SU-DHL-6 (cell line): Measurements from ENCODE around the gene ALPI.

Experiments used
- H2AFZ ChIP-seq: fragments of 200-600 bp; sonication (generic); 2 replicates; pipeline ENCODE4 v1.6.1; 2014; ENCODE audit warnings: low read depth, mild to moderate bottlenecking, moderate library complexity, mixed read lengths, antibody characterized with exemption, low read length; ENCODE audit not compliant: severe bottlenecking
- H3F3A ChIP-seq: fragments of 200-600 bp; shearing (Covaris generic); 2 replicates; pipeline ENCODE4 v1.6.0; 2016; ENCODE audit warnings: antibody characterized with exemption, mild to moderate bottlenecking; ENCODE audit not compliant: insufficient read depth
- H3K27ac ChIP-seq: fragments of 200-600 bp; sonication (generic); 2 replicates; pipeline ENCODE4 v1.5.1; 2016; ENCODE audit warnings: low read depth, mild to moderate bottlenecking, low read length, moderate library complexity, mixed read lengths
- H3K27me3 ChIP-seq: fragments of 200-600 bp; sonication (generic), shearing (Covaris generic); 2 replicates; pipeline ENCODE4 v1.6.0; 2014; ENCODE audit warnings: mild to moderate bottlenecking, low read length
- H3K36me3 ChIP-seq: fragments of 200-600 bp; sonication (generic); 2 replicates; pipeline ENCODE4 v1.6.1; 2014; ENCODE audit warnings: mild to moderate bottlenecking, low read length, mixed read lengths
- H3K4me2 ChIP-seq: fragments of 300-600, 200-600 bp; shearing (Covaris generic), sonication (generic); 2 replicates; pipeline ENCODE4 v1.6.0; 2014; ENCODE audit warnings: low read length, low read depth, mild to moderate bottlenecking; ENCODE audit not compliant: poor library complexity, severe bottlenecking
- H3K4me3 ChIP-seq: fragments of 200-600 bp; sonication (generic); 2 replicates; pipeline ENCODE4 v1.5.1; 2014; ENCODE audit warnings: antibody characterized with exemption, low read length, mild to moderate bottlenecking, mixed read lengths; ENCODE audit not compliant: insufficient read depth, poor library complexity, severe bottlenecking
- H3K79me2 ChIP-seq: fragments of 200-600 bp; sonication (generic); 2 replicates; pipeline ENCODE4 v1.6.1; 2014; ENCODE audit warnings: mild to moderate bottlenecking, low read length, moderate library complexity; ENCODE audit not compliant: insufficient read depth
- H3K9ac ChIP-seq: fragments of 200-600 bp; sonication (generic); 2 replicates; pipeline ENCODE4 v1.7.0; 2014; ENCODE audit warnings: mild to moderate bottlenecking, low read length
- H3K9me2 ChIP-seq: fragments of 200-600 bp; sonication (generic); replicated peaks from 2 replicates; pipeline ENCODE4 v1.6.1; 2014; ENCODE audit warnings: low read length; ENCODE audit not compliant: insufficient read depth
- H3K9me3 ChIP-seq: fragments of 200-600 bp; sonication (generic); 2 replicates; pipeline ENCODE4 v1.6.1; 2014; ENCODE audit warnings: low read length, mixed read lengths; ENCODE audit not compliant: insufficient read depth
- H4K20me1 ChIP-seq: fragments of 200-600 bp; sonication (generic); 2 replicates; pipeline ENCODE4 v1.6.1; 2014; ENCODE audit warnings: low read depth, mild to moderate bottlenecking, antibody characterized with exemption, low read length, moderate library complexity, mixed read lengths
- EZH2phosphoT487 ChIP-seq: fragments of 200-600 bp; sonication (generic), shearing (Covaris generic); conservative IDR thresholded peaks from 2 replicates; pipeline ENCODE4 v1.6.1; 2018; ENCODE audit warnings: mild to moderate bottlenecking, antibody characterized with exemption, low read length, moderate library complexity, mixed read lengths
- TF ChIP-seq, protein P1 (sequence below): fragments of 200-600 bp; sonication (generic); IDR thresholded peaks from one replicate; pipeline ENCODE4 v1.5.1; 2017; ENCODE audit warnings: antibody characterized with exemption, mild to moderate bottlenecking, low read length, moderate library complexity; ENCODE audit not compliant: insufficient read depth, poor library complexity, severe bottlenecking

ALPI gene

DNA sequence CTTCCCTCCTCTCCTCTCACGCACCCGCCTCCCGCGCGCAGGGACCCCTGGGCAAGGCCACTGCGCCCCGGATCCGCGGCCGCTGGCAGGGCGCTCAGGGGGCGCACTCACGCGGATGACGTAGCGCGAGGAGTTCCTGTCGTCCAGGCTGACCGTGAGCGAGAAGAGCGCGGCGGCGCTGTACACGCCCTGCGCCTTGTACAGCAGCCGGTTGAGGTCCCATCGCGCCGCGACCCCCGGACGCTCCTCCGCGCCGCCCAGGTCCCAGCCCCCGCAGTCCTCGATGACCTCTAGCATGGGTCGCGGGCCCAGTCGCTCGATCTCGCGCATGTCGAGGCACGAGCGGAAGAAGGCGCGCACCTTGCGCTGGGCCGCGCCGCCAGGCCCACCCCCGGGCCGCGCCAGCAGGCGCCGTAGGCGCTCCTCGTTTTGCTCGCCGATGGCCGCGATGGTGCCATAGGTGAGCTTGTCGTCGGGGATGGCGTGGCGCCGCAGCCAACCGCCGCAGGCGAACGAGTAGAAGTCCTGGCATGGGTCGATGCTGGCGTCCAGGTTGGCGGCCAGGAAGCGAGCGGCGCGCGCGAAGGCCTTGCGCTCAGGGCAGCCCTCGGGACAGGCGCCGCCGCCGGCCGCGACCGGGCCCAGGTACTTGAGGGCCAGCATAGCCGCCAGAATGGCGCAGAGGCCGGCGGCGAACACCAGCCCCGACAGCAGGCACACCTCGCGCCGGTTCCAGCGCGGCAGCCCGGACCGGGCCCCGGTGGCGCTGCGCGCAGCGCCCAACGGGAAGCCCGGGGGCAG lies 30.0 kb downstream of the ALPI start:
- H3K27ac ChIP-seq: no peak overlapping the region
- no peaks in the 10 kb centered on the region for H3K79me2 ChIP-seq
- H3F3A ChIP-seq: no peaks in the 10 kb centered on the region
- H3K36me3 ChIP-seq: no peaks in the 10 kb centered on the region
- H3K9me2 ChIP-seq: no peaks in the 10 kb centered on the region
- H3K9ac ChIP-seq: no peak overlapping the region
- H3K4me3 ChIP-seq: no peak overlapping the region
- H2AFZ ChIP-seq: no peak overlapping the region
- H3K9me3 ChIP-seq: no peaks in the 10 kb centered on the region
- H4K20me1 ChIP-seq: no peaks in the 10 kb centered on the region
- TF ChIP-seq, protein P1, sequence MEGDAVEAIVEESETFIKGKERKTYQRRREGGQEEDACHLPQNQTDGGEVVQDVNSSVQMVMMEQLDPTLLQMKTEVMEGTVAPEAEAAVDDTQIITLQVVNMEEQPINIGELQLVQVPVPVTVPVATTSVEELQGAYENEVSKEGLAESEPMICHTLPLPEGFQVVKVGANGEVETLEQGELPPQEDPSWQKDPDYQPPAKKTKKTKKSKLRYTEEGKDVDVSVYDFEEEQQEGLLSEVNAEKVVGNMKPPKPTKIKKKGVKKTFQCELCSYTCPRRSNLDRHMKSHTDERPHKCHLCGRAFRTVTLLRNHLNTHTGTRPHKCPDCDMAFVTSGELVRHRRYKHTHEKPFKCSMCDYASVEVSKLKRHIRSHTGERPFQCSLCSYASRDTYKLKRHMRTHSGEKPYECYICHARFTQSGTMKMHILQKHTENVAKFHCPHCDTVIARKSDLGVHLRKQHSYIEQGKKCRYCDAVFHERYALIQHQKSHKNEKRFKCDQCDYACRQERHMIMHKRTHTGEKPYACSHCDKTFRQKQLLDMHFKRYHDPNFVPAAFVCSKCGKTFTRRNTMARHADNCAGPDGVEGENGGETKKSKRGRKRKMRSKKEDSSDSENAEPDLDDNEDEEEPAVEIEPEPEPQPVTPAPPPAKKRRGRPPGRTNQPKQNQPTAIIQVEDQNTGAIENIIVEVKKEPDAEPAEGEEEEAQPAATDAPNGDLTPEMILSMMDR: no peak
- no peak for TF ChIP-seq EZH2phosphoT487
- H3K27me3 ChIP-seq: no peaks in the 10 kb centered on the region
- no peak overlapping the region for H3K4me2 ChIP-seq

DNA sequence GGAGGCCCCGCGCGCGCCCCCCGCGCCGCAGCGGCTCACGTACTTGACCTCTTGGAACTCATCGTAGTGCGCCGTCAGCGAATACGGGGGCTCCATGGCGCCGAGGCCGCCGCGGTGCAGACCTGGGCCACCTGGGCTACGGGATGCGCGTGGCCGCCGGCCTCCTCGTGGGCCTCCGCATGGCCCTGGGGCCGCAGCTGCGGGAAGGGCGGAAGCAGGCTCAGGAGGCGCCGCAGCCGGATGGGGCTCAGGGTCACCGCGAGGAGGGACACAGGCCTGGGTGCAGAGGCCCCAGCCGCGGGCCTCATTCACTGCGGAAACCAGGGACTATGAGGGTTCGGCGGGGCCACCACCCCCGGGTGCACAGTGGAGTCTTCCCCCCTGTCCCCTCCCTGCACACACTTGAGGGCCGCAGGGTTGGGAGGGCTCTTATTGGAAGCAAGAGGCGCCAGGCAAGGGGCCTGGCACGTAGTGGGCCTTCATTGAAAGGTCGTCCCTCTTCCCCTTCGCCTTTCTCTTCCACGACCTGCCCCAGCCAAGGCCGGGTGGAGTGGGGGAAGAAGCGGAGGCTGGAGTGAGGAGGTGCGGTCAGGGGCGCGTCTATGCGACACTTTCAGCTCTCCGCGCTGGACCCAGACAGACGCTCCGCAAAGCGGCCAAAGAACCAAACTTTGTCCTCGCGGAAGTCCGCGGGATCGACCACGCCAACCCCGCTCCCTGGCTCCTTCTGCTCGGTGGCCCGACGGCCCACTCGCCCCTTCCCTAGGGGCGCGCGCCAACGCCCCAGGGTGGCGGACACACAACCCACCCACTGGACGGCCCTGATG lies 30.8 kb downstream of the ALPI start:
- Histone ChIP-seq H3K9me3 (no peaks in the 10 kb centered on the region), H3K79me2 (no peaks in the 10 kb centered on the region), H3K27me3 (no peaks in the 10 kb centered on the region), H3K27ac (no peak overlapping the region), H3K9me2 (no peaks in the 10 kb centered on the region), H3K4me2 (no peak overlapping the region), H3K4me3 (no peak overlapping the region), H3F3A (no peaks in the 10 kb centered on the region), H4K20me1 (no peaks in the 10 kb centered on the region), H3K9ac (no peak overlapping the region), H3K36me3 (no peaks in the 10 kb centered on the region), H2AFZ (no peak overlapping the region)
- TF ChIP-seq EZH2phosphoT487: no peak
- TF ChIP-seq, protein P1: no peak

DNA sequence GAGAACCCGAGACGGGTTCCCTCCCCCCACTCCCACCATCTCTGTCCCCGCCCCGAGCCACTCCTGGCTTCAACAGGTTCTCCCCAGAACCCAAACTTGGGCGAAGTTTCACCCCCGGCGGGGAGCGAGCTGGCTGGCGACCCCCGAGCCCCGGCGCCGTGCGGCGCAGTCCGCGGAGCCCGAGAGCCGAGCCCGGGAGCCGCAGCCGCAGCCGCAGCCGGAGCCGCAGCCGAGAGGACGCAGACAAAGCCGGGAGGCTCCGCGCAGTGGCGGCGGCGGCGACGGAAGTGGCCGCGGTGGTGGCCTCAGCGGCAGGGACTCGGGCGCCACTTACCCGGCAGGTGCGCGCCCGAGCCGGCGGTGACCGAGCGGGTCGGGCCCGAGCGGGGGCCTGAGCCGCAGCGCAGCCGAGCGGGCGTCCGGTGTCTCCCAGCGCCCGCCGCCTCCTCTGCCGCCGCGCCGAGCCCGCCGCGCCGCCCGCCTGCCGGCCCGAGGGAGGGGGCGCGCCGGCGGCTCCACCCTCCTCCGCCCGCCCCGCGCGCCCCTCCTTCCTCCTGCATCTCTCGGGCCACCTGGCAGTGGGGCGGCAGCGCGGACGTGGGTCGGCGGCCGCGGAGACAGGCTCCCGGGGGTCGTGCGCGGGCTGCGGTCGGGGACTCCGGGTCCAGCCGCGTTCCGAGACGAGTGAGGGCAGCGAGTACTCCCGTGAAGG lies 31.6 kb downstream of the ALPI start, which contains the start of gene ECEL1:
ECEL1 (minus strand) TSS at position 450 of the 712 bp plus-strand sequence. CDS start 1,181 bp downstream, outside the sequence.
- no peaks in the 10 kb centered on the region for H3K79me2 ChIP-seq
- no peak within 1 kb of the TSS for H3K4me3 ChIP-seq
- H3F3A ChIP-seq: no peaks in the 10 kb centered on the region
- TF ChIP-seq, protein P1: no peak
- no peak for TF ChIP-seq EZH2phosphoT487
- H3K4me2 ChIP-seq: no peak within 1 kb of the TSS
- H4K20me1 ChIP-seq: no peaks in the 10 kb centered on the region
- no peak within 1 kb of the TSS for H3K9ac ChIP-seq
- H3K9me3 ChIP-seq: no peaks in the 10 kb centered on the region
- no peaks in the 10 kb centered on the region for H3K27me3 ChIP-seq
- H3K27ac ChIP-seq: no peak within 1 kb of the TSS
- no peak within 1 kb of the TSS for H2AFZ ChIP-seq
- H3K9me2 ChIP-seq: no peaks in the 10 kb centered on the region
- H3K36me3 ChIP-seq: no peaks in the 10 kb centered on the region
